Spleen (tissue), 11 donors: ENCODE measurements around the gene IFNA2. TPM values are rescaled to one million over a fixed set of nuclear protein-coding genes. Genes with fewer than 3 reads are reported as not detected.

Source experiments
- DNase-seq: peaks from one replicate; pipeline ENCODE4 v3.0.0-alpha.2; 2020
- H3K27ac ChIP-seq, 8 donors: fragments of 200-600 bp; sonication (generic) in 7 of 8; 1 replicate in 4 of 8; 2 replicates in 4 of 8; pipeline versions ENCODE4 v1.5.0 to v1.8.0; 2016 to 2021; ENCODE audit warnings: inconsistent platforms in 4 of 8, mild to moderate bottlenecking in 4 of 8, moderate library complexity in 1 of 8
- H3K27me3 ChIP-seq, 7 donors: fragments of 200-600 bp; sonication (generic) in 6 of 7; replicated peaks in 1 of 7; 1 replicate in 4 of 7; 2 replicates in 3 of 7; pipeline versions ENCODE4 v1.5.0 to v1.8.0; 2016 to 2021; ENCODE audit warnings: inconsistent platforms in 3 of 7, mild to moderate bottlenecking in 1 of 7
- H3K36me3 ChIP-seq, 6 donors: fragments of 200-600 bp; sonication (generic) in 5 of 6; 1 replicate in 4 of 6; 2 replicates in 2 of 6; pipeline versions ENCODE4 v1.5.0 to v1.8.0; 2016 to 2021; ENCODE audit warnings: inconsistent platforms in 2 of 6
- H3K4me1 ChIP-seq, 6 donors: fragments of 200-600 bp; sonication (generic) in 5 of 6; 1 replicate in 3 of 6; 2 replicates in 3 of 6; pipeline versions ENCODE4 v1.5.0 to v1.8.0; 2016 to 2021; ENCODE audit warnings: inconsistent platforms in 3 of 6
- H3K4me3 ChIP-seq, 8 donors: fragments of 200-600 bp; sonication (generic) in 7 of 8; 1 replicate in 4 of 8; 2 replicates in 4 of 8; pipeline versions ENCODE4 v1.5.0 to v1.8.0; 2016 to 2021; ENCODE audit warnings: inconsistent platforms in 4 of 8, mild to moderate bottlenecking in 4 of 8, moderate library complexity in 2 of 8
- H3K9me3 ChIP-seq, 8 donors: fragments of 200-600 bp; sonication (generic) in 7 of 8; 1 replicate in 4 of 8; 2 replicates in 4 of 8; pipeline versions ENCODE4 v1.5.0 to v1.8.0; 2016 to 2021; ENCODE audit warnings: inconsistent platforms in 4 of 8
- POLR2A ChIP-seq, 3 donors: fragments of 450-650 bp; IDR thresholded peaks; one replicate each; pipeline ENCODE4 v1.5.1; 2017; ENCODE audit warnings: antibody characterized with exemption in 3 of 3, mild to moderate bottlenecking in 1 of 3
- POLR2AphosphoS5 ChIP-seq, 3 donors: sonication (generic); formaldehyde crosslinking; IDR thresholded peaks; one replicate each; pipeline ENCODE4 v1.5.1; 2017; ENCODE audit warnings: antibody characterized with exemption in 3 of 3
- WGBS, 5 donors: extraction: QIAGEN DNeasy Blood & Tissue Kit in 3 of 5; methylation state at CpG; one replicate each; pipeline versions ENCODE4 v1.1.5 to v1.1.7; 2013 to 2018; 5-methylcytosine and 5-hydroxymethylcytosine counted together
- intact Hi-C: fragments of 100-400 bp; cut with DNase I; formaldehyde crosslinking; loops from one replicate; pipeline ENCODE4 v1.15.0; 2023; ENCODE audit warnings: low total_unique reads
- polyA plus RNA-seq, 3 donors: library from polyadenylated mRNA; stranded (reverse); fragments of 200-250 nt; gene quantifications; one replicate each; pipeline ENCODE4 v1.2.1, GENCODE V29; 2013
- total RNA-seq, 7 donors: library from RNA; depleted of rRNA in 3 of 7; stranded (reverse); fragments of >200 nt in 3 of 7; fragmentation: NEBNext Ultra II Directional in 4 of 7; extraction: Animal tissue kit (Norgen Biotek cat#: 25700) in 4 of 7; gene quantifications; one replicate each; pipeline versions ENCODE4 v1.1.0 to v1.2.1, GENCODE V29; 2016 to 2021
- TF ChIP-seq, protein P1 (sequence below), 11 experiments: fragments of 200-600 bp in 7 of 11; fragments of 450-650 bp in 4 of 11; sonication (generic) in 4 of 11; IDR thresholded peaks in 8 of 11; conservative IDR thresholded peaks in 3 of 11; 1 replicate in 7 of 11; 2 replicates in 4 of 11; pipeline versions ENCODE4 v1.4.0 to v1.8.0; 2016 to 2021; ENCODE audit warnings: antibody characterized with exemption in 11 of 11, inconsistent platforms in 4 of 11, mild to moderate bottlenecking in 1 of 11
- donor health status: healthy with polysubstance abuse.
- donor health status: DM: no; HTN: no; CAD: no; lungs with moderate emphysema.
- donor health status: DM: no; HTN: no; CAD: no.
- donor health status: Bipolar disorder and iron deficiency.
- donor health status: healthy.
- donor health status: DM: no; HTN: no; CAD: no.
- donor health status: DM: yes; HTN: yes; CAD: no.

Gene IFNA2
- total and polyA plus RNA-seq, 10 donors, result 0.86 to 0.88 TPM; not detected in 8

DNA sequence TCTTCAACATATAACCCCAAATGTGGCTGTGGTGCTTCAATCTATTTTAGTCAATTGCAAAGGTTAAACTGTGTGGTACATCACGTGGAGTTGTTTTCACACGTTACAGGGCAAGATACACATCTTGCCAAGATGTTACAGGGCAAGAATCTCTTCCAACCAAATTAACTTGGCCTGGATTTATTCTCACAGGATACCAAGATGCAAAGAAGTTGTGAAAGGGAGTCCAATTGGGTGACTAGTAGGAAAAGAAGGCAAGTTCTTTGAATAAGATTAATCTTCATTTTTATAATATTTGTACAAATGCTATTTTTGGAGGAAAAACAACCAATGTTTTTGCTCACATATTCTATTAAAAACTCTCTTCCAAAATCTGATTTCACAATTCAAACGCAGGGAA is 18.9 kb upstream of the IFNA2 start:
- H3K27ac ChIP-seq, result no peak overlapping the region
- TF ChIP-seq POLR2AphosphoS5 (IDR thresholded peaks at IDR 0.05) (no peak), POLR2A (IDR thresholded peaks at IDR 0.05) (no peak)
- TF ChIP-seq, protein P1, sequence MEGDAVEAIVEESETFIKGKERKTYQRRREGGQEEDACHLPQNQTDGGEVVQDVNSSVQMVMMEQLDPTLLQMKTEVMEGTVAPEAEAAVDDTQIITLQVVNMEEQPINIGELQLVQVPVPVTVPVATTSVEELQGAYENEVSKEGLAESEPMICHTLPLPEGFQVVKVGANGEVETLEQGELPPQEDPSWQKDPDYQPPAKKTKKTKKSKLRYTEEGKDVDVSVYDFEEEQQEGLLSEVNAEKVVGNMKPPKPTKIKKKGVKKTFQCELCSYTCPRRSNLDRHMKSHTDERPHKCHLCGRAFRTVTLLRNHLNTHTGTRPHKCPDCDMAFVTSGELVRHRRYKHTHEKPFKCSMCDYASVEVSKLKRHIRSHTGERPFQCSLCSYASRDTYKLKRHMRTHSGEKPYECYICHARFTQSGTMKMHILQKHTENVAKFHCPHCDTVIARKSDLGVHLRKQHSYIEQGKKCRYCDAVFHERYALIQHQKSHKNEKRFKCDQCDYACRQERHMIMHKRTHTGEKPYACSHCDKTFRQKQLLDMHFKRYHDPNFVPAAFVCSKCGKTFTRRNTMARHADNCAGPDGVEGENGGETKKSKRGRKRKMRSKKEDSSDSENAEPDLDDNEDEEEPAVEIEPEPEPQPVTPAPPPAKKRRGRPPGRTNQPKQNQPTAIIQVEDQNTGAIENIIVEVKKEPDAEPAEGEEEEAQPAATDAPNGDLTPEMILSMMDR (IDR thresholded peaks at IDR 0.05 in 8 of 11, conservative IDR thresholded peaks at IDR 0.05 in 3 of 11), result no peak
- DNase-seq, result no peak
- H3K9me3 ChIP-seq, result no peaks in the 10 kb centered on the region
- H3K27me3 ChIP-seq, result peaks cover 0 to 47% (median 23%) of the 10 kb centered on the region in 7 donors
- WGBS, 5 donors, result 64 to 77% (median 68%) methylated on average over 3 of the region's 3 CpGs
- H3K4me1 ChIP-seq, result peaks cover 8 to 25% (median 15%) of the 10 kb centered on the region in 6 donors
- H3K4me3 ChIP-seq, result no peak overlapping the region
- intact Hi-C loops, result no loop called here
- no peaks in the 10 kb centered on the region for H3K36me3 ChIP-seq

DNA sequence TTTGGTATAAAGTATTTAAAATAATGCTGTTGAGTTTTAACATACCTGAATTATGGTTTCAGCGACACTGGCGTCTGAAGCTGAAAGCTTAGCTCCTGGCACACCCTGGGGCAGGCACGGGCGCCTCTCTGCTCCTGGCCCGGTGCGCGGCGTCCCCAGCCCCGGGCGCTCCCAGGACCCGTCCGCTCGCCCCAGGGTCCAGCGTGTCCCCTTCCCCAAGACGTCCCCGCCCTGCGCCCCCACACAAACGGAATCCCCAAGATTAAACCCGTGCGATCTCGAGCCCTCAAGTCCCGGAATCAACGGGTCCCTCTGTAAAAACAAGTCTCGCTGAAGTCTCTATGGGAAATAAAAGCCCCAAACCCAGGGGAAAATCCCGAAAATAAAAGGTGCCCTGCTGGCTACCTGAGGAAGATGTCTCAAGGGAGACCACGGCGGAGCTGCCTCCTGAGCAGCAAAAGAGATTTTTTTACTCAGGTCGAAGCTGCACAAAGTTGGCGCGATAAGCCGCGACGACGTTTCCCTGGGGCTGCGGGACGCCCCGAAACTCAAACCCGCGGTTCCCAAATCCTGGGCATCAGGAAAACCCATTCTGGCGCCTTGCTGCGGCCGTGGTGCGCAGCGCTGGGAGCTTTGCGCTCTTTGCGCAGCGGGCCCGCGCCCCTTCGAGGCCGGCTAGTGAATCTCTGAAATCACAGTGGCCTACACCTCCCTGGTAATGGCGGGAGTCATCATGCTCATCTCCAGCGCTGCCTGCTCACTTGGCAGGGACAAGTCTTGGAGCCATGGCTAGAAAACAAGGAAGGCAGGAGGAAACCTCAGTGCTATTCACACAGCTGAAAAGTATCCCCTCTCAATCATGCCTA is 17.4 kb upstream of the IFNA2 start:
- Histone ChIP-seq H3K27me3 (peaks cover 0 to 61% (median 23%) of the 10 kb centered on the region in 7 donors), H3K27ac (peak overlapping the region in 5 of 8 donors; percentile 7 to 52 (median 40)), H3K9me3 (no peaks in the 10 kb centered on the region), H3K4me3 (peak overlapping the region in 7 of 8 donors; percentile 10 to 60 (median 25)), H3K4me1 (peaks cover 8 to 34% (median 15%) of the 10 kb centered on the region in 6 donors), H3K36me3 (no peaks in the 10 kb centered on the region)
- intact Hi-C loops, result no loop called here
- TF ChIP-seq POLR2AphosphoS5 (IDR thresholded peaks at IDR 0.05), result no peak
- no peak for TF ChIP-seq POLR2A (IDR thresholded peaks at IDR 0.05)
- TF ChIP-seq, protein P1 (IDR thresholded peaks at IDR 0.05 in 8 of 11, conservative IDR thresholded peaks at IDR 0.05 in 3 of 11), result no peak
- DNase-seq, result peak; percentile 76
- 4 to 8% (median 4%) methylated on average over 51 to 53 of the region's 53 CpGs for WGBS, 5 donors

DNA sequence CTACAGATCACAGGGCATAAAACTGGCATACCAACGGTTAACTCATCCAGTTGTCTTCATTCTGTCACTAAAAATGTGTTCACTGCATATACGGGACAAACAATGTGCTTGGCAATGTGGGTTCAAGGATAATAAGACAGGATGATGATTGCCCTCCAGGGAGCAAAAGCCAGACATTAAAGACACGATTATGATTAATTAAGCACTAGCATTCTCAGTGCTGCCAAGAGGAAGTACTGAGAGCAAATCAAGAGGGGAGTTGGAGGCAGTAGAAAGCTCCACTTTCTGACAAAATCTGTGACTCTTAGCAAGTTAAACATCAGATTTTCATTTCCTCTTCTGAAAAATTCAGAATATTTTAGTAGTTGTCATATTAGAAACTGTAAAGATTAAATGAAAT is 14.8 kb upstream of the IFNA2 start:
- H3K4me3 ChIP-seq, result no peak overlapping the region
- DNase-seq, result no peak
- peaks cover 0 to 87% (median 28%) of the 10 kb centered on the region in 7 donors for H3K27me3 ChIP-seq
- no peaks in the 10 kb centered on the region for H3K36me3 ChIP-seq
- no peaks in the 10 kb centered on the region for H3K9me3 ChIP-seq
- peak overlapping the region in 2 of 8 donors; percentile 15 to 40 for H3K27ac ChIP-seq
- intact Hi-C loops, result loop anchor here (5.0 kb wide), 1 partner anchor 73 kb away; no protein-coding TSS in a partner anchor
- TF ChIP-seq POLR2A (IDR thresholded peaks at IDR 0.05) (no peak), POLR2AphosphoS5 (IDR thresholded peaks at IDR 0.05) (peak in 1 of 3 donors; percentile 9)
- H3K4me1 ChIP-seq, result peaks cover 8 to 47% (median 25%) of the 10 kb centered on the region in 6 donors
- 14 to 26% (median 20%) methylated on average over 3 of the region's 3 CpGs for WGBS, 5 donors

DNA sequence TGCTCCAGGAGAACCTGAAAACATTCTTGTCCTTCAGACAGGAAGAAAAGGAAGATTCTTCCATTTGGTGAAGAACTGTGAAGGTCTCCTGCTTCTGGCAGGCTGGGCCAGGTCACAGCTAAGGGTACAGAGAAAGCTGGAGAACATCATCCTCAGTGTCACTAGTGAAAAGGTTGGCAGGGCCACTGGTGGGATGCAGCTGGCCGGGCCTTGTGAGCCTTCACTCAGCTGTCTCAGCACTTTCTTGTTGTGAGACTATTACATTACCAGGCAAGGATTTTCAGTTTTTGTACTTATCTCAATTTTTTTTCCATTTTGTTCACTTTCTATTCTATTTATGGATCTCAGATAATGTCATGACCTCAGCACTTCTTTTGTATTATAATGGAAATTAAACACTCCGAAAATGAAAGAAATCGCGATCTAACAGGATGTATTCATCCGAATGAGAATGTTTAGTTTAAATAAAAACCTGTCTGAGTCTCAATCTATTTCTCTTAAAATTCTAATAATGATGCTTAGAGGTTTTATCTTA is 13.8 kb upstream of the IFNA2 start:
- TF ChIP-seq, protein P1 (IDR thresholded peaks at IDR 0.05 in 8 of 11, conservative IDR thresholded peaks at IDR 0.05 in 3 of 11), result no peak
- TF ChIP-seq POLR2AphosphoS5 (IDR thresholded peaks at IDR 0.05) (peak in 2 of 3 donors; percentile 38 to 49), POLR2A (IDR thresholded peaks at IDR 0.05) (no peak)
- WGBS, 5 donors, result 54 to 74% (median 67%) methylated on average over 5 of the region's 5 CpGs
- intact Hi-C loops, result loop anchor here (5.0 kb wide), 1 partner anchor 72 kb away; no protein-coding TSS in a partner anchor

More for the DNA sequence above, 13.8 kb upstream of the IFNA2 start:
- Histone ChIP-seq H3K4me1 (peaks cover 8 to 47% (median 25%) of the 10 kb centered on the region in 6 donors), H3K27me3 (peaks cover 0 to 90% (median 29%) of the 10 kb centered on the region in 7 donors), H3K27ac (peak overlapping the region in 5 of 8 donors; percentile 6 to 61 (median 46)), H3K36me3 (no peaks in the 10 kb centered on the region), H3K4me3 (no peak overlapping the region), H3K9me3 (no peaks in the 10 kb centered on the region)
- no peak for DNase-seq
